ENCODE results near the gene JOSD1.
"Not testable (repeated sequence)": the region's sequence is repeated elsewhere in the genome, so short reads cannot be mapped to it uniquely, and the experiment has no call there.

JOSD1 gene

DNA sequence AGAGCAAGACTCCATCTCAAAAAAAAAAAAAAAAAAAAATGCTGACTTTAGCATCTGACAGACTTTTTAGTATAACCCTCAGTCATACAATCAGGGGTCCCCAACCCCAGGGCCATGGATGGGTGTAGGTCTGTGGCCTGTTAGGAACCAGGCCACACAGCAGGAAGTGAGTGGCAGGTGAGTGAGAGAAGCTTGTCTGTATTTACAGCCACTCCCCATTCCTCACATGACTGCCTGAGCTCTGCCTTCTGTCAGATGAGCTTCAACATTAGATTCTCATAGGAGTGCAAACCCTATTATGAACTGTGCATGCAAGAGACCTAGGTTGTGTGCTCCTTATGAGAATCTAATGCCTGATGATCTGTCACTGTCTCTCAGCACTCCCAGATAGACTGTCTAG lies 47.9 kb downstream of the JOSD1 start:
- Mint-ChIP-seq H3K4me3 (no peak overlapping the region), H3K27me3 (no peaks in the 10 kb centered on the region), H3K9me3 (no peaks in the 10 kb centered on the region), H3K27ac (no peak overlapping the region), H3K36me3 (ENCODE audit: low read depth) (no peaks in the 10 kb centered on the region), H3K4me1 (ENCODE audit: low read depth) (peaks cover 13% of the 10 kb centered on the region)

DNA sequence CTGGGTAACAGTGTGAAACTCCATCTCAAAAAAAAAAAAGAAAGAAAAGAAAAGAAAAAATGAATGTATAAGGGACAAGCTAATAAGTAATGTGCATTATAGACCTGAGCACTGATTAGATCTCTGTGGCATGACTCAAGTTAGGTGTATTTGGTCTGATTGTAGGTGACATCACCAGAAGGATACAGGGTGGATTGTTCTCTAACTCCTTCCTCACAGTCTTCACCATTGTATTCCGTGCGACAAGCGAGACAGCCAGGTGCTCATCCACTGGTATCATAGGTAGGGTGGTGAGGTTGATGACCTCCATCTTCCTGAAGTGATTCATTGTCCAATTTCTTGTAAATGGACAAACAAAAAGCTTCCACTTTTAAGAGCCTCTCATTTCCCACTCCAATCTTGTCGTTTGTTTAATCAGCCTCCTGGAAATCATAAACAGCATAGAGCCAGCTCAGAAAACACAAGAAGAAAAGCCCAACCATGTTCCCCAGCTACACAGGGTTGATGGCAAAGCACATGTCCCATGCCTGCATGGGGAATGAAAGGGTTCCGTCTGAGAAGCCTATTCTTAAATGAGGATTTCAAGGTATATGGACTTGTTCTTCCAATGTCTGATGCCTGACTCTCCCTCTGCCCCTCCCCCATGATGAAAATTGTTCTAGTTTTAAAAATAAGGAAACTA lies 50.8 kb downstream of the JOSD1 start:
- Mint-ChIP-seq H3K9me3 (no peaks in the 10 kb centered on the region), H3K4me1 (ENCODE audit: low read depth) (no peaks in the 10 kb centered on the region), H3K27me3 (no peaks in the 10 kb centered on the region), H3K36me3 (ENCODE audit: low read depth) (no peaks in the 10 kb centered on the region), H3K27ac (no peak overlapping the region), H3K4me3 (no peak overlapping the region)

DNA sequence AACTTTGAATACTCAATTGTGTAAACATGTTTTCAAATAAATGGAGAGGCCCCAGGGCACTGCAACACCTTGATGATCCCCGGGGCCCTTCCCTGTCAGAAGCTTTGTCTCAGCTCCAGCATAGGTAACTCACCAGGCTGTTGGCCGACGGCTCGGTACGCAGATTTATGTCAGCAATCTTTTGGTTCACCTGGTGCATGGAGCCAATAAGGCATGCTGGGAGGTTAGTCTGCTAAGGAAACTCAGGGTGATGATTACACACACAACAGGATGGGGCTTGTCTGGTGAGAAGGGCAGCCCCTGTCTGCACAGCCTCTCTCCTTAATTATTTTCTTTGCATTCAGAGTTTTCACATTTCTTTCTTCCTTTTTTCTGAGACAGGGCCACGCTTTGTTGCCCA lies 55.3 kb downstream of the JOSD1 start:
- Mint-ChIP-seq H3K9me3 (no peaks in the 10 kb centered on the region), H3K27ac (no peak overlapping the region), H3K4me1 (ENCODE audit: low read depth) (no peaks in the 10 kb centered on the region), H3K27me3 (no peaks in the 10 kb centered on the region), H3K36me3 (ENCODE audit: low read depth) (no peaks in the 10 kb centered on the region), H3K4me3 (no peak overlapping the region)

DNA sequence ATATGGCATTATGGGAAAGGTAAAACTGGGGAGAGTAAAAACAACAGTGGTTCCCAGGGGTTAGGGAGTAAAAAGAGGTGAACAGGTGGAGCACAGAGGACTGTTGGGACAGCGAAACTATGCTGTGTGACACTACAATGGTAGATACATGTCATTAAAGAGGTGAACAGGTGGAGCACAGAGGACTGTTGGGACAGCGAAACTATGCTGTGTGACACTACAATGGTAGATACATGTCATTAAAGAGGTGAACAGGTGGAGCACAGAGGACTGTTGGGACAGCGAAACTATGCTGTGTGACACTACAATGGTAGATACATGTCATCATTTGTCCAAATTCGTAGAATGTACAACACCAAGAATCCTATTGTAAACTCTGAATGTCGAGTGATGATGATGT lies 56.5 kb downstream of the JOSD1 start:
- H3K4me1 Mint-ChIP-seq (ENCODE audit: low read depth); H3K4me3 Mint-ChIP-seq; H3K36me3 Mint-ChIP-seq (ENCODE audit: low read depth); H3K9me3 Mint-ChIP-seq; H3K27ac Mint-ChIP-seq; H3K27me3 Mint-ChIP-seq: not testable (repeated sequence)

DNA sequence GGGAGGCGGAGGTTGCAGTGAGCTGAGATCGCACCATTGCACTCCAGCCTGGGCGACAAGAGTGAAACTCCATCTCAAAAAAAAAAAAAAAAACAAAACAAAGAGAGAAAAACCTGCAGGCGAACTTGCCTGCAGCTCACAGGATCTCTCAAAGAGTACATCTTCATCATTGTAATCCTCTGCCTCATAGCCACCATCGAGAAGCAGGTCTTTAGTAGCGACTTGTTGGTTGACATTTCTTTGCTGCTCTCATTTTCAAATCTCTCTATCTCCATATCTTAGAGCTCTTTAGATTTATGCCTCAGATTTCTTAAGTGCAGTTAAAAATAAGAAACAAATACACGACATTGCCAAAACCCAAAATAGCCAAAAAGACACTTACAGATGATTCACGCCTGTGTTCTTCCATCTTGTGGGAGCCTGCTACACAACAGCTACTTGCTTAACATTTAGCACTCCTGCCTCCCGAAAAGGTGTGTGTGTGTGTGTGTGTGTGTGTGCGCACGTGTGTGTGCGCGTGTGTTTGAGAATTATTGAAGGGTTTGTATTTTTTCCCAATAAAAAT lies 59.2 kb downstream of the JOSD1 start:
- Mint-ChIP-seq H3K36me3 (ENCODE audit: low read depth) (no peaks in the 10 kb centered on the region), H3K4me3 (no peak overlapping the region), H3K4me1 (ENCODE audit: low read depth) (no peaks in the 10 kb centered on the region), H3K27ac (no peak overlapping the region), H3K9me3 (no peaks in the 10 kb centered on the region), H3K27me3 (no peaks in the 10 kb centered on the region)

DNA sequence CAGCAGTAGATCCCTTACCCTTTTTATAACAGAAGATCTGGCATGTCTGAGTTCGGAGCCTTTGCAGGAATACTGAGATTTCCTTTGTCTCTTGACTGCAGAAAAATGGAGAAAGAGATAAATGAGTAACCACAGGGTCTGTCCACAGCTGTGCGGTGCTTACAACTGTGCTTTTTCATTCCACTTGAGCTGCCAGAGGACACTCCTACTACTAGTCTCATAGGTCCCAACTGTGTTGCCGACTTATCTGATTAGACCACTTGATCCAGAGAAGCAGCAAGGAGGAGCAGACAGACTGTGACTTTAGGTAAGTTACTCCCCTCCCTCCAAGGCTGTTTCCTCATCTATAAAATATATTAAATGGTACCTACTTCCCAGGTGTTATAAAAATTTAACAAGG lies 62.0 kb downstream of the JOSD1 start:
- Mint-ChIP-seq H3K27me3 (no peaks in the 10 kb centered on the region), H3K4me3 (no peak overlapping the region), H3K9me3 (no peaks in the 10 kb centered on the region), H3K4me1 (ENCODE audit: low read depth) (no peaks in the 10 kb centered on the region), H3K36me3 (ENCODE audit: low read depth) (no peaks in the 10 kb centered on the region), H3K27ac (no peak overlapping the region)

DNA sequence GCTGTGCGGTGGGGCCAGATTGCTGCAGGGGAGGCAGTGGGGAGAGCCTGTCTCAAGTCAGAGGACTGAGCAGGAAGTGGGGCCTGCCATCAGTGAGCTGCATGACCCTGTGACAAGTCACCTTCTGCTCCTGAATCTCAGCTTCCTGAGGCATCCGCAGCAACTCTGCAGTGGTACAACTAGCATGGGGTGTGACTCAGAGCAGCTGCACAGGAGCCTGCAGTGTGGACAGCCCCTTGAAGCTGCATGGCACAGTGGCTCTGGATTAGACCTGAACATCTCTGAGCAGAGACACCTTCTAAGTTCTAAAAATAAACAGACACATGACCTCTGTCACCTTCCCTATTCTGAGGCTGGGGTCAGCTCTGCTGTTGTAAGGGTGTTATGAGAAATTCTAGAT lies 62.5 kb downstream of the JOSD1 start:
- H3K27me3 Mint-ChIP-seq: no peaks in the 10 kb centered on the region
- H3K4me3 Mint-ChIP-seq: no peak overlapping the region
- no peaks in the 10 kb centered on the region for H3K9me3 Mint-ChIP-seq
- H3K36me3 Mint-ChIP-seq (ENCODE audit: low read depth): no peaks in the 10 kb centered on the region
- no peak overlapping the region for H3K27ac Mint-ChIP-seq
- no peaks in the 10 kb centered on the region for H3K4me1 Mint-ChIP-seq (ENCODE audit: low read depth)
